Trophoblast cell (in vitro differentiated cells and primary cell): ENCODE data around the gene BIRC7.
A peak's percentile ranks its signal among the peaks of the same experiment; 100 is the strongest.

ENCODE experiments used
- DNase-seq, 2 donors: peaks; one replicate each; pipeline ENCODE4 v3.0.0-alpha.2; 2016
- H2AFZ ChIP-seq: 2 replicates; pipeline ENCODE4 v1.6.1; 2013; ENCODE audit warnings: low read length, moderate library complexity, mild to moderate bottlenecking; ENCODE audit not compliant: insufficient read depth, poor library complexity
- H2AK5ac ChIP-seq: 2 replicates; pipeline ENCODE4 v1.6.1; 2013; ENCODE audit warnings: mild to moderate bottlenecking, low read length
- H2BK120ac ChIP-seq: 2 replicates; pipeline ENCODE4 v1.6.1; 2013; ENCODE audit warnings: low read length, mild to moderate bottlenecking, moderate library complexity; ENCODE audit not compliant: insufficient read depth, poor library complexity
- H2BK12ac ChIP-seq: 2 replicates; pipeline ENCODE4 v1.6.1; 2013; ENCODE audit warnings: mild to moderate bottlenecking, low read length, moderate library complexity
- H2BK5ac ChIP-seq: 2 replicates; pipeline ENCODE4 v1.6.1; 2013; ENCODE audit warnings: low read length, low read depth, moderate library complexity, mild to moderate bottlenecking; ENCODE audit not compliant: poor library complexity
- H3K14ac ChIP-seq: 2 replicates; pipeline ENCODE4 v1.6.1; 2013; ENCODE audit warnings: mild to moderate bottlenecking, low read length
- H3K18ac ChIP-seq: 2 replicates; pipeline ENCODE4 v1.6.1; 2013; ENCODE audit warnings: mild to moderate bottlenecking, low read length
- H3K23ac ChIP-seq: 2 replicates; pipeline ENCODE4 v1.6.1; 2013; ENCODE audit warnings: low read length
- H3K27ac ChIP-seq: 2 replicates; pipeline ENCODE4 v1.5.1; 2013; ENCODE audit warnings: low read depth, mild to moderate bottlenecking, inconsistent platforms, low read length, moderate library complexity
- H3K27me3 ChIP-seq: 2 replicates; pipeline ENCODE4 v1.6.1; 2013; ENCODE audit warnings: inconsistent platforms, mild to moderate bottlenecking, low read length, moderate library complexity; ENCODE audit not compliant: insufficient read depth
- H3K36me3 ChIP-seq, 2 experiments: 1 replicate in 1 of 2; 2 replicates in 1 of 2; pipeline ENCODE4 v1.6.1; 2013; ENCODE audit warnings: low read length in 2 of 2, mild to moderate bottlenecking in 2 of 2, moderate library complexity in 1 of 2; ENCODE audit not compliant: insufficient read depth in 2 of 2, control insufficient read depth in 1 of 2
- H3K4ac ChIP-seq: 2 replicates; pipeline ENCODE4 v1.6.1; 2013; ENCODE audit warnings: low read depth, mild to moderate bottlenecking, low read length, moderate library complexity
- H3K4me1 ChIP-seq, 2 experiments: 1 replicate in 1 of 2; 2 replicates in 1 of 2; pipeline ENCODE4 v1.6.1; 2013; ENCODE audit warnings: low read length in 2 of 2, mild to moderate bottlenecking in 2 of 2, moderate library complexity in 1 of 2; ENCODE audit not compliant: insufficient read depth in 2 of 2, control insufficient read depth in 1 of 2
- H3K4me2 ChIP-seq: 2 replicates; pipeline ENCODE4 v1.6.1; 2013; ENCODE audit warnings: inconsistent platforms, mild to moderate bottlenecking, low read length, moderate library complexity
- H3K4me3 ChIP-seq: 2 replicates; pipeline ENCODE4 v1.5.1; 2013; ENCODE audit warnings: mild to moderate bottlenecking, low read depth, low read length, inconsistent platforms
- H3K79me1 ChIP-seq: one replicate; pipeline ENCODE4 v1.6.1; 2013; ENCODE audit warnings: low read length
- H3K79me2 ChIP-seq: 2 replicates; pipeline ENCODE4 v1.6.1; 2013; ENCODE audit warnings: low read length, mild to moderate bottlenecking; ENCODE audit not compliant: control insufficient read depth, insufficient read depth, poor library complexity
- H3K9ac ChIP-seq: 2 replicates; pipeline ENCODE4 v1.6.1; 2013; ENCODE audit warnings: mild to moderate bottlenecking, low read length
- H3K9me3 ChIP-seq: 2 replicates; pipeline ENCODE4 v1.6.1; 2013; ENCODE audit warnings: low read depth, mild to moderate bottlenecking, control low read depth, inconsistent platforms, low read length; ENCODE audit not compliant: insufficient read depth
- H4K12ac ChIP-seq: 2 replicates; pipeline ENCODE4 v1.6.1; 2013; ENCODE audit warnings: low read depth, mild to moderate bottlenecking, low read length, moderate library complexity
- H4K8ac ChIP-seq: 2 replicates; pipeline ENCODE4 v1.6.1; 2013; ENCODE audit warnings: low read depth, mild to moderate bottlenecking, low read length, moderate library complexity
- H4K91ac ChIP-seq: one replicate; pipeline ENCODE4 v1.6.1; 2013; ENCODE audit warnings: low read depth, mild to moderate bottlenecking, low read length, moderate library complexity
- WGBS: extraction: QIAGEN DNeasy Blood & Tissue Kit; methylation state at CpG from one replicate; pipeline ENCODE4 v1.1.7; 2013; ENCODE audit warnings: missing lambda C conversion rate; ENCODE audit not compliant: insufficient read length, insufficient coverage; ENCODE audit errors: extremely low coverage; 5-methylcytosine and 5-hydroxymethylcytosine counted together

BIRC7 gene

DNA sequence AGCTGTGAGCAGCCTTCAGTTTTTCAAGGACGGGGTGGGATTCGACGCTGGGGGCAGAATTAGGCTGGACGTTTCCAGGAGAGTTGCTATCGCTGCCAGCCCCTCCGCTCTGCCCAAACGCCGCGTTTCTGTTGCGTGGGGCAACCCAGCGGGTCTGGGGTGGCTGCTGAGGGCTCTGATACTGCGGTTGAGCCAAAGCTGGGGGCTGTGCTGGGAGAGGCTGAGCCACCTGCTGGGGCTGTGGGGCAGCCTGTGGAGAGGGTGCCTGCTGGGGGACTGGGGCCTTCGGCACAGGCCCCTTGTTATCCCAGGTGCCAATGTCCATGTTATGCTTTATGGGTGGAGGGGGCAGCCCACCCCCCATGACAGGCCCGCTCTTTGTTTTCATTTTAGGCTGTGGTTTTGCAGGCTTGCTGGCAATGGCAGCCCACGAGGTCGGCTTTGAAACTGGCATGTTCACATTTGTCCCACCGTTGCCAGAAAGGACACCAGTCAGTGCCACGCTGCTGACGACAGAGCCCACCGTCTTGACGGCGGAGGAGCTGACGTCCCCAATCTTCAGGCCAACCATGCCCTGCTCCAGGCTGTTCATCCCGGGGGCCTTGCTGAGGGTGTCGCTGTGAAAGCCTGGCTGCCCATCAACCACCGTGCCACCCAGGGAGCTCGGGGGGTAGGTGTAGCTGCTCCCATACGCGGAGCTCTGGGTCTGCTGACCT is 32.7 kb upstream of the BIRC7 start:
- H3K27me3 ChIP-seq = no peaks in the 10 kb centered on the region
- peaks cover 66 to 71% of the 10 kb centered on the region in 2 experiments for H3K36me3 ChIP-seq
- H3K18ac ChIP-seq = no peak overlapping the region
- H3K14ac ChIP-seq = no peak overlapping the region
- no peak overlapping the region for H2AK5ac ChIP-seq
- no peak overlapping the region for H3K27ac ChIP-seq
- no peaks in the 10 kb centered on the region for H3K79me1 ChIP-seq
- no peak overlapping the region for H3K9ac ChIP-seq
- H2BK5ac ChIP-seq = no peak overlapping the region
- H4K8ac ChIP-seq = no peak overlapping the region
- no peak for DNase-seq
- H3K4ac ChIP-seq = peak overlapping the region; percentile 87
- no peaks in the 10 kb centered on the region for H3K9me3 ChIP-seq
- no peak overlapping the region for H4K12ac ChIP-seq
- peaks cover 36% of the 10 kb centered on the region for H3K79me2 ChIP-seq
- H2AFZ ChIP-seq = no peak overlapping the region
- H3K23ac ChIP-seq = no peak overlapping the region
- H4K91ac ChIP-seq = no peak overlapping the region
- no peak overlapping the region for H3K4me2 ChIP-seq
- no CpG with 5 or more reads among the region's 29 CpGs for WGBS
- H3K4me3 ChIP-seq = no peak overlapping the region
- no peak overlapping the region for H2BK12ac ChIP-seq
- H2BK120ac ChIP-seq = no peak overlapping the region
- H3K4me1 ChIP-seq = peaks cover 0 to 2% of the 10 kb centered on the region in 2 experiments

DNA sequence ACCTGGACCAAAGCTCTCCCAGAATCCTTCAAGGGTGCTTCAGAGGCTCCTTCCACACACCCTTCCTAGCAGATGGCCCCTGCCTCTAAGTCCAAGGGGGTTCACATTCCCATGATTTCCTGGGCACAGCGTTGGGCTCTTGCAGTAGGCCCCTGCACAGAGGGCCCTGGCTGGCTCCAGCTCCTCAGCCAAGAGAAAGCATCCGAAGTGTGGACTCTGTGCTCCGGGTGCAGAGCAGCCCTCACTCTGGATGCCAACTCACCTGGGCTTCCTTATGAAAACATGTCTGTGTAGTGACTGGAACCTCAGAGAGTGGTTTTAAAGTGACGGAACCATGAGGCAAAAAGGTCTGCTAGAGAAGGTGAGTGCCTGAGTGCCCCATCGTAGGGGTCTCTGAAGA is 31.3 kb upstream of the BIRC7 start:
- H3K79me2 ChIP-seq = peaks cover 39% of the 10 kb centered on the region
- no peak overlapping the region for H4K91ac ChIP-seq
- no peaks in the 10 kb centered on the region for H3K79me1 ChIP-seq
- no peak overlapping the region for H3K23ac ChIP-seq
- H3K36me3 ChIP-seq = peaks cover 74 to 79% of the 10 kb centered on the region in 2 experiments
- H2BK120ac ChIP-seq = no peak overlapping the region
- no peak overlapping the region for H3K18ac ChIP-seq
- no peak overlapping the region for H2BK12ac ChIP-seq
- H3K4me1 ChIP-seq = peaks cover 0 to 2% of the 10 kb centered on the region in 2 experiments
- no CpG with 5 or more reads among the region's 5 CpGs for WGBS
- peak overlapping the region; percentile 87 for H3K4ac ChIP-seq
- H3K9ac ChIP-seq = no peak overlapping the region
- H3K9me3 ChIP-seq = no peaks in the 10 kb centered on the region
- H3K4me3 ChIP-seq = no peak overlapping the region
- H3K27me3 ChIP-seq = no peaks in the 10 kb centered on the region
- no peak overlapping the region for H2AK5ac ChIP-seq
- DNase-seq = no peak
- H3K27ac ChIP-seq = no peak overlapping the region
- H2BK5ac ChIP-seq = no peak overlapping the region
- H4K8ac ChIP-seq = no peak overlapping the region
- H3K14ac ChIP-seq = no peak overlapping the region
- H4K12ac ChIP-seq = no peak overlapping the region
- H3K4me2 ChIP-seq = no peak overlapping the region
- H2AFZ ChIP-seq = no peak overlapping the region

DNA sequence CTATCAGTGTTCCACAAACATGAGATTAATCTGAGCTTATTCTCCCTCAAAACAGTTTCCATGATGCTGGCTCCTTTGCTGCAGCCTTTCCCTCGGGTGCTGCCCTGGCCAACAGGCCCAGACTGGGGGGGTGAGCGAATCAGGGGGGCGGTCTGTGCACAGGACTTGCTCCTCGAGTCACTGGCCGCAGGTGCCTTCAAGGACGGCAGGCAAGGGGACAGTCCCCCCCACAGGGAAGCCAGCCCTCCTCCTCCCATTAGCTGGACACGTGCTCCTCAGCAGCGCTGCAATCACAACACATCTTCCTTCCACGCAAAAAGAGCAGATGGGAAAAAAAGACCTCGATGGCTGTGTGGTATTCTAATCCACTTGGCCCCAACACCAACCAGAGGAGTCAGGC is 29.8 kb upstream of the BIRC7 start:
- Histone ChIP-seq H2BK5ac (no peak overlapping the region), H3K18ac (no peak overlapping the region), H3K4me1 (peaks cover 3 to 5% of the 10 kb centered on the region in 2 experiments), H2AFZ (no peak overlapping the region), H2AK5ac (no peak overlapping the region), H3K79me2 (peaks cover 42% of the 10 kb centered on the region), H4K91ac (no peak overlapping the region), H3K27me3 (no peaks in the 10 kb centered on the region), H3K4me3 (no peak overlapping the region), H3K4me2 (no peak overlapping the region), H4K12ac (no peak overlapping the region), H2BK120ac (no peak overlapping the region), H3K23ac (no peak overlapping the region), H3K9ac (no peak overlapping the region), H3K9me3 (no peaks in the 10 kb centered on the region), H4K8ac (no peak overlapping the region), H2BK12ac (no peak overlapping the region), H3K27ac (no peak overlapping the region), H3K4ac (peak overlapping the region; percentile 86), H3K36me3 (peaks cover 80 to 83% of the 10 kb centered on the region in 2 experiments), H3K14ac (no peak overlapping the region), H3K79me1 (no peaks in the 10 kb centered on the region)
- WGBS = no CpG with 5 or more reads among the region's 10 CpGs
- DNase-seq = no peak

DNA sequence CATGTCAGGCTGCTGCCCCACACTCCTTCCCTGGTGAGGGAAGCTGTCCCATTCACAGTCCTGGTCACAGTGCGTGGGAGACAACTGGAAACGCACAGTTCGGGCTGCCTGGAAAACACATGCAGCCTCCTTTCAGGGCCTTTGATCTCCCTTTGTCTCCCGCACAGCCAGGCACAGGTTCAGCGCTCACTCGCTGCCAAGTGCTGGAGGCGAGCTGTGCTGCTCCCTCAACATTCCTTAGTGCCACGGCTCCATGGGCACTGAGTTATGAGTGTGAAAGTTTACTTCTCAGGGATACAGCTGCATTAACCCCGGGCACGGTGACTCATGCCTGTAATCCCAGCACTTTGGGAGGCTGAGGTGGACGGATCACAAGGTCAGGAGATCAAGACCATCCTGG is 28.8 kb upstream of the BIRC7 start:
- H3K4me3 ChIP-seq = no peak overlapping the region
- no peak overlapping the region for H2AFZ ChIP-seq
- no peak overlapping the region for H3K4me2 ChIP-seq
- peaks cover 5 to 7% of the 10 kb centered on the region in 2 experiments for H3K4me1 ChIP-seq
- H3K4ac ChIP-seq = peak overlapping the region; percentile 86
- no peak overlapping the region for H2BK120ac ChIP-seq
- H3K79me1 ChIP-seq = no peaks in the 10 kb centered on the region
- no peak overlapping the region for H4K8ac ChIP-seq
- DNase-seq = no peak
- no CpG with 5 or more reads among the region's 11 CpGs for WGBS
- no peak overlapping the region for H2BK12ac ChIP-seq
- no peak overlapping the region for H4K91ac ChIP-seq
- no peak overlapping the region for H3K27ac ChIP-seq
- H3K79me2 ChIP-seq = peaks cover 47% of the 10 kb centered on the region
- H3K18ac ChIP-seq = no peak overlapping the region
- no peaks in the 10 kb centered on the region for H3K27me3 ChIP-seq
- no peak overlapping the region for H2AK5ac ChIP-seq
- peak overlapping the region; percentile 8 for H3K9ac ChIP-seq
- H3K36me3 ChIP-seq = peaks cover 84 to 86% of the 10 kb centered on the region in 2 experiments
- no peak overlapping the region for H4K12ac ChIP-seq
- no peaks in the 10 kb centered on the region for H3K9me3 ChIP-seq
- H3K23ac ChIP-seq = no peak overlapping the region
- H3K14ac ChIP-seq = no peak overlapping the region
- no peak overlapping the region for H2BK5ac ChIP-seq
